Activated CD8-positive, alpha-beta memory T cell treated with anti-CD3 and anti-CD28 coated beads, Interleukin-2, amount 50 U/mL, for 24 hours (primary cell): ENCODE measurements around the gene HNRNPLL.
"Not testable (repeated sequence)": the region's sequence is repeated elsewhere in the genome, so short reads cannot be mapped to it uniquely, and the experiment has no call there.

Experiments used
- DNase-seq: peaks from one replicate; pipeline ENCODE4 v3.0.0-alpha.2; 2020; ENCODE audit errors: extremely low read depth

HNRNPLL gene

GRCh38 chr2:38553554-38553953 lies 49.2 kb downstream of the HNRNPLL start:
- no peak for DNase-seq

DNA sequence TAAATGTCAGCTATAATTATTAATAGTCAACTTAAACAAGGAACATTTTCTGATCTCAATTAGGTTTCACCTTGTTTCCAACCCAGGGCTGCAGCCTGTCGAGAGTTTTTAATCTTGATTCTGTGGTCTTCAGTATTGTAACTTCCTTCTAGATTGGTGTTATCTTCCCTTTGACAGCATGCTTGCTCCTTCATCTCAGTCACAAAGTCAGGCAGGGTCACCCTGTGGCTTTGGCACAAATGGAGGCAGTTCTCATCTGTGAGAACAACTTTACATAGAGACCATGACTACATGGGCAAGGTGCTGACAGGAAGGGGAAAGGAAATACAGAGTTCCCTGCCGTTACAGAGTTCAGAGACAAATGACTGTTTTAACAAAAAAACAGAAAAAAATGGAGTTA lies 50.5 kb downstream of the HNRNPLL start:
- no peak for DNase-seq

DNA sequence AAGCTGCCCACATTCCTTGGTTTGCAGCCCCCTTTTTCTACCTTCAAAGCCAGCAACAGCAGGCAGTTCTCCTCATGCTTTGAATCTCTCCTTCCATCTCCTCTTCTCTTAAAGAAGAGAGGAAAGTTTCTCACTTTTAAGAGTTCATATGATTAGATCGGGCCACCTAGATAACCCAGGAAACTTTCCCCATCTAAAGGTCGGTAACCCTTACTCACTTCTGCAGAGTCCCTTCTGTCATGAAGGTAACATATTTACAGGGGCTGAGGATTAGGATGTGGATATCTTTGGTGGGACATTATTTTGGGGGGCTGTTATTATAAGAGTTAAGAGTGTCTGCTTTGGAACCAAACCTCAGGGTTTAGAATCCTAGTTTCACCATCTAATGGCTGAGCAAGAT lies 51.0 kb downstream of the HNRNPLL start:
- DNase-seq = no peak

- no peak for DNase-seq
Observed at GRCh38 chr2:38551171-38551570, 51.6 kb downstream of the HNRNPLL start.

GRCh38 chr2:38549851-38550250 lies 52.9 kb downstream of the HNRNPLL start:
- no peak for DNase-seq

DNA sequence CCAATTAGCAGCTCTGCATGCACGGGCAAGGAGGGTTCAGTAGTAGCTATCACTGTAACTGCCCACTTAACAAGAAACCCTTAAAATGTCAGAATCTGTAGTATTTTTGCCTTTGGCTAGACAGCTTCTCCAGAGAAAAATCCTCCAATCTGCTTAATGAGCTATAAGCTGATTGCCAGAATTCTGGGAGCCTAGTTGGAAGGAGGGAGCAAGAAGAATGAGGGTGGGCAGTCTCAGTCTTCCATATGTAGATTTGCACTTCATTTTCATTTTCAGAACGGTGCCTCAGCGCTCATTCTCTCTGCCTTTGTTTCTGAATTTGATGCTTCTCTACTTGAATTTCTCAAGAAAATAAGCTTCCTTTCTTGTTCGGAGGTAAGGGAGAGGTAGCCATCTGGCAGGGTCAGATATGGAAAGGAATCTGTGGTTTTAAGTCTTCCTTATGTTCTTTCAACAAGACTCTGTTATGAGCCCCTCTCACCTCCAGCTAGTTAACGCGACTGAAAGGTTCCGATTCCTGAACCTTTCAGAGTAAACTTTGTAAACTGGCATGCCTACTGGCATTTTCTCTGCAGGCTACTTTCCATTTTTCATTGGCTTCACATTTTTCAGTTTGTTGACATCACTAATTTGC lies 53.5 kb downstream of the HNRNPLL start:
- no peak for DNase-seq

- no peak for DNase-seq
Observed at GRCh38 chr2:38547791-38548190, 54.9 kb downstream of the HNRNPLL start.

DNA sequence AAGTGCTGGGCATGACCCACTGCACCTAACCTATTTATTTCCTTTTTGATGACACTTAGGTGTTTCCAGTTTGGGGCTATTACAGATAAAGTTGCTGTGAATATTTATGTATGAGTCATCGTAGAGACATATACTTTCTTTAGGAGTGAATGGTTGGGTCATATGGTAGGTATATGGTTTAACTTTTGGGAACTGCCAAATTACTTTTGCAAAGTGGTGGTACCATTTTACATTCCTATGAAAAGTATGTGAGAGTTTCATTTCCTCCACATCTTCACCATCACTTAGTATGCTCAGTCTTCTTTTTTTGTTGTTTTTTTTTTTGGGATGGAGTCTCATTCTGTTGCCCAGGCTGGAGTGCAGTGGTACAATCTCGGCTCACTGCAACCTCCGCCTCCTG lies 56.1 kb downstream of the HNRNPLL start:
- no peak for DNase-seq

- no peak for DNase-seq
Observed at GRCh38 chr2:38546064-38546463, 56.7 kb downstream of the HNRNPLL start.

DNA sequence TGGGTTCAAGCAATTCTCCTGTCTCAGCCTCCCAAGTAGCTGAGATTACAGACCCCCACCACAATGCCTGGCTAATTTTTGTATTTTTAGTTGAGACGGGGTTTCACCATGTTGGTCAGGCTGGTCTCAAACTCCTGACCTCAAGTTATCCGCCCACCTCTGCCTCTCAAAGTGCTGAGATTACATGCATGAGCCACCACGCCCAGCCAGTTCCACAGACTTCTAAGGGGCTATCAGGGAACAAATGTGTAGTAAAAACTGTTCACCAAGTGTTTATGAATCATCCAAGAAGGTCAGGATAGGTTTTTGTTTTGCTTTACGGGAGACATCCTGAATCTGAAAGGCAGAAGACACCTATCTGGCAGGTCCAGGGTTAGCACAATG lies 60.5 kb downstream of the HNRNPLL start:
- not testable (repeated sequence) for DNase-seq

GRCh38 chr2:38540580-38541286 lies 62.0 kb downstream of the HNRNPLL start:
- no peak for DNase-seq

DNA sequence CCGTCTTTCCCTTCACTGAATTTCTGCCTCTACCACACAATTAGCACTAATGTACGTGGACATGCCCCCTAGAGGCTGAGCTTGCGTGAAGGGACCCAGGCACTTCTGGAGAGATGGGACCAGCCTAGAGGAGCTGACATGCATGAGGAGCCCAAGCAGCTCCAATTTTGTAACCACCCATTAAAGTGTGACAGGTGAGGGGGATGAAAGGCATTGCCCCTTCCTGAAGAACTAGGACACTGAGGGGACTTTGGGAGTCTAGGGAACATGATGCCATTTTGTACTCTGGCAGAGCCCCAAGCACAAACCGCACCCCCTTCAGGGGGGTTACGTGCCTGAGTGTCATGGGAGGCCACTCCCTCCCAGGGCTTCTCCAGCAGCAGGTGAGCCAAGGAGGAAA lies 63.6 kb downstream of the HNRNPLL start:
- no peak for DNase-seq

- no peak for DNase-seq
Observed at GRCh38 chr2:38537937-38538525, 64.7 kb downstream of the HNRNPLL start.

DNA sequence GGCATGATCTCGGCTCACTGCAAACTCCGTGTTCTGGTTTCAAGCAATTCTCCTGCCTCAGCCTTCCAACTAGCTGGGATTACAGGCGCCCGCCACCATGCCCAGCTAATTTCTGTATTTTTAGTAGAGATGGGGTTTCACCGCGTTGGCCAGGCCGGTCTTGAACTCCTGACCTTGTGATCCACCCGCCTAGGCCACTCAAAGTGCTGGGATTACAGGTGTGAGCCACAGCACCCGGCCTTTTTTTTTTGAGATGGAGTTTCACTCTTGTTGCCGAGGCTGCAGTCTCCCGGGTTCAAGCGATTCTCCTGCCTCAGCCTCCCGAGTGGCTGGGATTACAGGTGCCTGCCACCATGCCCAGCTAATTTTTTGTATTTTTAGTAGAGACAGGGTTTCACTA lies 65.4 kb downstream of the HNRNPLL start:
- DNase-seq = not testable (repeated sequence)

- peak; percentile 39 for DNase-seq
Observed at GRCh38 chr2:38535744-38536506, 66.8 kb downstream of the HNRNPLL start.

DNA sequence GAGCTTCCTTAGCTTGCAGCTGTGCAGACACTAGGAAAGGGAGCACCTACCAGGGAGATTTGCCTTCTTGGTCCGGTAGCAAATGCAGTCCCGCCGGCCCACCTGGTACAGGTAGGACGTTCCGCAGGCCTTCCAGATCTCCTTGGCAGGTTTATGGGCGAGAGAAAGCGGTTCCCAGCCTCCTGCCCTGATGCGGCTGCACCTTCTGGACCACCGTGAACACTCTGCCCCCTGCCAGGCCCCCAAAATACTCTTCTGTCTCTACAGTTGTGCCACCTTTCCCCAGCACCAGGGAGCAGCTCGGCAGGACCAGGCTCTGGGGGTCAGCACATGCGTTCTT lies 67.4 kb downstream of the HNRNPLL start:
- no peak for DNase-seq

- DNase-seq = no peak
Observed at GRCh38 chr2:38534746-38535403, 67.9 kb downstream of the HNRNPLL start.

DNA sequence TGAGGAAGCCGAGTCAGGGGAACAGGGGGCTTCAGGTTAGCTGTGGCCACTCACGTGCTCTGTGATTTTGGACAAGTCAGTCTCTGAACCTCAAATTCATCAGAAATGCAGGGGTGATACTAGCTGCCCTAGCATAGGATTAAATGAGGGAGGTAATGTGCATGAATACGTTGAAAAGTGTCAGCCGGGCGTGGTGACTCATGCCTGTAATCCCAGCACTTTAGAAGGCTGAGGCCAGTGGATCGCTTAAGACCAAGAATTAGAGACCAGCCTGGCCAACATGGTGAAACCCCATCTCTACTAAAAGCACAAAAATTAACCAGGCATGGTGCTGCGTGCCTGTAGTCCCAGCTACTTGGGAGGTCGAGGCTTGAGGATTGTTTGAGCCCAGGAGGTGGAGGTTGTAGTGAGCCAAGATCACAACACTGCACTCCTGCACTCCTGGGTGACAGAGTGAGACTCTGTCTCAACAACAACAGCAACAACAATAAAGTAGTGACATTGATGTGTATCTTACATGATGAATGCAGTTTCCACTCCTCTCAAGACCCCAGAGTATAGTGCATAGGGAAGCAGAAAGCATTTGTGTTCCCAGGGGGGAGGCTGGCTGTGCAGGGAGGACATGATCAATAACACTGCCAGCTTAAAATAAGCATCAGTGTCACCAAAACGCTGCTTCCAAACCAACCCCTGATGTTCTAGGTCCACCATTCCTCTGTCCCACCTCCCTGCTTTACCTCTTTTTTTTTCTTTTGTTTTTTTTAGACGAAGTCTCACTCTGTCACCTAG lies 68.8 kb downstream of the HNRNPLL start:
- no peak for DNase-seq

DNA sequence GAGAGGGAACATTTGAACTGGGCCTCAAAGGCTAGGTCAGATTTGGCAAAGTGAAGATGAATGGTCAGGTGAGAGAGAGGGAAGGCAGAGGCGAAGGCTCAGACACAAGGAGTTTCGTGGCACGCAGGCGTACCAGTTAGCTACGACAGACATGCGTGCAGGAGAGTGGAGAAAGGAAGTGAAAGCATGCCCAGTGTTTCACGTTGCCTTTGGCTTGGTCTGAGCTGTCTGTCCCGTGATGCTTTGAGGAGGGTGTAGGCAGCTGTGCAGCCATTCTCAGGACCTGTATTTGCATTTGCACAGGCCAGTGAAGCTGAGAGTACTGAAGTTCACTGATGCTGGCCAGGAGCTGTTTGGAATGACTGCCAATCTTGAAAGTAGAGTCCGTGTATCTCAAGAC lies 69.5 kb downstream of the HNRNPLL start:
- no peak for DNase-seq

- no peak for DNase-seq
Observed at GRCh38 chr2:38532366-38532765, 70.4 kb downstream of the HNRNPLL start.

DNA sequence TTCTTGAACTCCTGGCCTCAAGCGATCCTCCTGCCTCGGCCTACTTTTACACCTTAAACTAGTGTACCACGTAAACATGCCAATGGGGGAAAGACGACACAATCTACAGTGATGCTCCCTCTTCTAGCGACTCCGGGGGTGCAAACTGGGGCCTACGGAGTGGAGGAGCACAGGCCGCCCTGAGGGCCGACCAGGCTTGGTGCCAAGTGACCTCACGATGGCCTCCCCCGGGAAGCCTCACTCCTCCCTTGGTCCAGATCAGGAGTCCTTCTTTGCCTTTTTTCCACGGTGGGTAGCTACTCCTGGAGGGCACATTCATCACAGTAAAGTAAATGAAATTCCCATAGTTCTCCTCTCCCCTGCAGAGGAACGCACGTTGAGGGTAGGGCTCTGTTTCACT lies 73.5 kb downstream of the HNRNPLL start:
- DNase-seq = no peak
